Hair follicular keratinocyte (primary cell): ENCODE results near the gene CRP. TPM values are rescaled to one million over a fixed set of nuclear protein-coding genes. Genes with fewer than 3 reads are reported as not detected.

Experiments
- total RNA-seq: library from RNA; depleted of rRNA; stranded (reverse); fragments of >200 nt; gene quantifications from 2 replicates; pipeline ENCODE4 v1.2.3, GENCODE V29; 2015

CRP gene
- not detected in 2 replicates for total RNA-seq

GRCh38 chr1:159714529-159714928 lies at the start of gene CRP:
TSS of gene CRP (minus strand) at chr1:159714589. CDS start at chr1:159714485, 104 bp downstream.

Other genes with a start within 250 kb of the CRP start
- gene OR10J5, start 178.6 kb downstream of the CRP start, total RNA-seq, result not detected in 2 replicates
- not detected in 2 replicates for gene APCS, start 126.8 kb downstream of the CRP start, total RNA-seq
- gene DUSP23, start 66.4 kb upstream of the CRP start, total RNA-seq, result 53.3 and 54.1 TPM in 2 replicates
- gene FCRL6, start 87.8 kb upstream of the CRP start, total RNA-seq, result not detected in 2 replicates
- gene SLAMF8, start 112.3 kb upstream of the CRP start, total RNA-seq, result 0.72 TPM in 1 of 2 replicates, not detected in the other
- gene VSIG8, start 148.1 kb upstream of the CRP start, total RNA-seq, result not detected in 2 replicates
- 0.11 and 0.55 TPM in 2 replicates for gene CFAP45, start 185.6 kb upstream of the CRP start, total RNA-seq
- 799 and 829 TPM in 2 replicates for gene TAGLN2, start 210.9 kb upstream of the CRP start, total RNA-seq
- gene IGSF9, start 231.0 kb upstream of the CRP start, total RNA-seq, result 4.7 and 6.2 TPM in 2 replicates
- 2.5 TPM in 1 of 2 replicates, not detected in the other for gene SLAMF9, start 239.6 kb upstream of the CRP start, total RNA-seq